ENCODE data around the gene MKKS. TPM values are rescaled to one million over a fixed set of nuclear protein-coding genes. Genes with fewer than 3 reads are reported as not detected.

The MKKS gene
- total RNA-seq, 1 experiment from 2014 or later: 20.9 TPM

DNA sequence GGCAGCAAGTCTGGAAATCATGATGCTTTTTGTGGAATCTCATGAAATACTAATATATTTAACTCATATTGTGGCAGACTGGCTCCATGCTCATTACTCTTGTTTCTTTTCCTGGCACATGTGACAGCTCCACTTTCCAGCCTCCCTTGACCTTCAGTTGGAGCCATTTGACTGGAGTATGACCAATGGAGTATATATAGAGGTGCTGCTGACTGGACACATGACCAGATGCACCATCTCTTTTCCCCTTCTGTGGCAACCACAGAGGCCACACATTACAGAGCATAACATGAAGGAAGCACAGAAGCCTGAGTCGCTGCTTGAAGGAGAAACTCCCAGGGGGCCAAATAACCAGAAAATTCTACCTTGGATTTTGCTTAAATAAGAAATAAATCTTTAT, 77.4 kb downstream of the MKKS start (continued):
- TF ChIP-seq NR1H2 (CRISPR knock-in tag; IDR thresholded peaks at IDR 0.05): no peak
- TF ChIP-seq GTF2I (CRISPR knock-in tag; conservative IDR thresholded peaks at IDR 0.05): no peak
- no peak for TF ChIP-seq KAT7 (CRISPR knock-in tag; IDR thresholded peaks at IDR 0.05; ENCODE audit: borderline replicate concordance)
- TF ChIP-seq ZBTB43 (CRISPR knock-in tag; IDR thresholded peaks at IDR 0.05): no peak

GRCh38 chr20:10352934-10353824, 80.8 kb downstream of the MKKS start:
- peak overlapping the region; percentile 72 for H3K27ac Mint-ChIP-seq
- ATAC-seq: no peak
- ChIA-PET CTCF (interaction anchor here (0.8 to 1.5 kb wide), 3 partner anchors 129 to 450 kb away, joined by 3 read pairs; no protein-coding TSS in a partner anchor), POLR2A (no interaction called here)
- peaks cover 8% of the 10 kb centered on the region for H3K9me3 Mint-ChIP-seq
- no peaks in the 10 kb centered on the region; the same call in 1 of the 2 replicates for H3K27me3 Mint-ChIP-seq (ENCODE audit: low read depth)
- no peak for DNase-seq (ENCODE audit: low spot score)
- peaks cover 3% of the 10 kb centered on the region; the same call in 1 of the 2 replicates for H3K36me3 Mint-ChIP-seq
- no peak overlapping the region; the same call in 1 of the 2 replicates for H3K4me3 Mint-ChIP-seq
- peaks cover 31% of the 10 kb centered on the region for H3K4me1 Mint-ChIP-seq
- TF ChIP-seq NR3C1 (CRISPR knock-in tag; conservative IDR thresholded peaks at IDR 0.05; ENCODE audit: low read depth): no peak
- no peak for TF ChIP-seq E2F5 (CRISPR knock-in tag; IDR thresholded peaks at IDR 0.05)
- TF ChIP-seq ZNF263 (CRISPR knock-in tag; IDR thresholded peaks at IDR 0.05; ENCODE audit: low read depth): no peak
- TF ChIP-seq, protein P1, sequence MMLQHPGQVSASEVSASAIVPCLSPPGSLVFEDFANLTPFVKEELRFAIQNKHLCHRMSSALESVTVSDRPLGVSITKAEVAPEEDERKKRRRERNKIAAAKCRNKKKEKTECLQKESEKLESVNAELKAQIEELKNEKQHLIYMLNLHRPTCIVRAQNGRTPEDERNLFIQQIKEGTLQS (CRISPR knock-in tag; conservative IDR thresholded peaks at IDR 0.05): no peak
- TF ChIP-seq, protein P2, sequence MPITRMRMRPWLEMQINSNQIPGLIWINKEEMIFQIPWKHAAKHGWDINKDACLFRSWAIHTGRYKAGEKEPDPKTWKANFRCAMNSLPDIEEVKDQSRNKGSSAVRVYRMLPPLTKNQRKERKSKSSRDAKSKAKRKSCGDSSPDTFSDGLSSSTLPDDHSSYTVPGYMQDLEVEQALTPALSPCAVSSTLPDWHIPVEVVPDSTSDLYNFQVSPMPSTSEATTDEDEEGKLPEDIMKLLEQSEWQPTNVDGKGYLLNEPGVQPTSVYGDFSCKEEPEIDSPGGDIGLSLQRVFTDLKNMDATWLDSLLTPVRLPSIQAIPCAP (CRISPR knock-in tag; IDR thresholded peaks at IDR 0.05): no peak
- no peak for TF ChIP-seq ZNF396 (CRISPR knock-in tag; IDR thresholded peaks at IDR 0.05; ENCODE audit: borderline replicate concordance)
- TF ChIP-seq FOXK1 (CRISPR knock-in tag; IDR thresholded peaks at IDR 0.05): no peak
- no peak for TF ChIP-seq ZBTB43 (CRISPR knock-in tag; IDR thresholded peaks at IDR 0.05)
- TF ChIP-seq ZNF423 (CRISPR knock-in tag; IDR thresholded peaks at IDR 0.05): no peak
- no peak for TF ChIP-seq NR2C2 (CRISPR knock-in tag; IDR thresholded peaks at IDR 0.05)
- no peak for TF ChIP-seq ZNF512 (CRISPR knock-in tag; IDR thresholded peaks at IDR 0.05; ENCODE audit: borderline replicate concordance)
- TF ChIP-seq, protein P3, sequence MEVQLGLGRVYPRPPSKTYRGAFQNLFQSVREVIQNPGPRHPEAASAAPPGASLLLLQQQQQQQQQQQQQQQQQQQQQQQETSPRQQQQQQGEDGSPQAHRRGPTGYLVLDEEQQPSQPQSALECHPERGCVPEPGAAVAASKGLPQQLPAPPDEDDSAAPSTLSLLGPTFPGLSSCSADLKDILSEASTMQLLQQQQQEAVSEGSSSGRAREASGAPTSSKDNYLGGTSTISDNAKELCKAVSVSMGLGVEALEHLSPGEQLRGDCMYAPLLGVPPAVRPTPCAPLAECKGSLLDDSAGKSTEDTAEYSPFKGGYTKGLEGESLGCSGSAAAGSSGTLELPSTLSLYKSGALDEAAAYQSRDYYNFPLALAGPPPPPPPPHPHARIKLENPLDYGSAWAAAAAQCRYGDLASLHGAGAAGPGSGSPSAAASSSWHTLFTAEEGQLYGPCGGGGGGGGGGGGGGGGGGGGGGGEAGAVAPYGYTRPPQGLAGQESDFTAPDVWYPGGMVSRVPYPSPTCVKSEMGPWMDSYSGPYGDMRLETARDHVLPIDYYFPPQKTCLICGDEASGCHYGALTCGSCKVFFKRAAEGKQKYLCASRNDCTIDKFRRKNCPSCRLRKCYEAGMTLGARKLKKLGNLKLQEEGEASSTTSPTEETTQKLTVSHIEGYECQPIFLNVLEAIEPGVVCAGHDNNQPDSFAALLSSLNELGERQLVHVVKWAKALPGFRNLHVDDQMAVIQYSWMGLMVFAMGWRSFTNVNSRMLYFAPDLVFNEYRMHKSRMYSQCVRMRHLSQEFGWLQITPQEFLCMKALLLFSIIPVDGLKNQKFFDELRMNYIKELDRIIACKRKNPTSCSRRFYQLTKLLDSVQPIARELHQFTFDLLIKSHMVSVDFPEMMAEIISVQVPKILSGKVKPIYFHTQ (CRISPR knock-in tag; IDR thresholded peaks at IDR 0.05): no peak
- TF ChIP-seq, protein P4, sequence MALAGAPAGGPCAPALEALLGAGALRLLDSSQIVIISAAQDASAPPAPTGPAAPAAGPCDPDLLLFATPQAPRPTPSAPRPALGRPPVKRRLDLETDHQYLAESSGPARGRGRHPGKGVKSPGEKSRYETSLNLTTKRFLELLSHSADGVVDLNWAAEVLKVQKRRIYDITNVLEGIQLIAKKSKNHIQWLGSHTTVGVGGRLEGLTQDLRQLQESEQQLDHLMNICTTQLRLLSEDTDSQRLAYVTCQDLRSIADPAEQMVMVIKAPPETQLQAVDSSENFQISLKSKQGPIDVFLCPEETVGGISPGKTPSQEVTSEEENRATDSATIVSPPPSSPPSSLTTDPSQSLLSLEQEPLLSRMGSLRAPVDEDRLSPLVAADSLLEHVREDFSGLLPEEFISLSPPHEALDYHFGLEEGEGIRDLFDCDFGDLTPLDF (CRISPR knock-in tag; IDR thresholded peaks at IDR 0.05): no peak
- TF ChIP-seq, protein P5, sequence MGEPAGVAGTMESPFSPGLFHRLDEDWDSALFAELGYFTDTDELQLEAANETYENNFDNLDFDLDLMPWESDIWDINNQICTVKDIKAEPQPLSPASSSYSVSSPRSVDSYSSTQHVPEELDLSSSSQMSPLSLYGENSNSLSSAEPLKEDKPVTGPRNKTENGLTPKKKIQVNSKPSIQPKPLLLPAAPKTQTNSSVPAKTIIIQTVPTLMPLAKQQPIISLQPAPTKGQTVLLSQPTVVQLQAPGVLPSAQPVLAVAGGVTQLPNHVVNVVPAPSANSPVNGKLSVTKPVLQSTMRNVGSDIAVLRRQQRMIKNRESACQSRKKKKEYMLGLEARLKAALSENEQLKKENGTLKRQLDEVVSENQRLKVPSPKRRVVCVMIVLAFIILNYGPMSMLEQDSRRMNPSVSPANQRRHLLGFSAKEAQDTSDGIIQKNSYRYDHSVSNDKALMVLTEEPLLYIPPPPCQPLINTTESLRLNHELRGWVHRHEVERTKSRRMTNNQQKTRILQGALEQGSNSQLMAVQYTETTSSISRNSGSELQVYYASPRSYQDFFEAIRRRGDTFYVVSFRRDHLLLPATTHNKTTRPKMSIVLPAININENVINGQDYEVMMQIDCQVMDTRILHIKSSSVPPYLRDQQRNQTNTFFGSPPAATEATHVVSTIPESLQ (CRISPR knock-in tag; IDR thresholded peaks at IDR 0.05): no peak
- no peak for TF ChIP-seq ZSCAN18 (CRISPR knock-in tag; IDR thresholded peaks at IDR 0.05)

Measured in WTC11 (cell line).